ENCODE results near the gene OR51T1.

- TF ChIP-seq CTCF (IDR thresholded peaks at IDR 0.05; ENCODE audit: low read length): no peak
- no peak for TF ChIP-seq EZH2 (optimal IDR thresholded peaks at IDR 0.05; ENCODE audit: low read depth, low read length)
- TF ChIP-seq EZH2phosphoT487 (IDR thresholded peaks at IDR 0.05; ENCODE audit: low read length): no peak
Measured at GRCh38 chr11:4865855-4866254, 15.8 kb upstream of the OR51T1 start.

Data from MM.1S (cell line).